Mesenchymal stem cell (in vitro differentiated cells and primary cell): ENCODE data around the gene TNPO2.
"Not testable (repeated sequence)": the region's sequence is repeated elsewhere in the genome, so short reads cannot be mapped to it uniquely, and the experiment has no call there.

ENCODE experiments used
- DNase-seq: peaks from one replicate; pipeline ENCODE4 v3.0.0-alpha.2; 2013
- H2AFZ ChIP-seq: one replicate; pipeline ENCODE4 v1.6.1; 2013; ENCODE audit warnings: low read depth, mild to moderate bottlenecking, control low read depth, inconsistent platforms, low read length, moderate library complexity
- H2AK5ac ChIP-seq: 2 replicates; pipeline ENCODE4 v1.6.1; 2013; ENCODE audit warnings: low read length, moderate library complexity, mild to moderate bottlenecking, inconsistent platforms; ENCODE audit not compliant: severe bottlenecking
- H2BK120ac ChIP-seq: one replicate; pipeline ENCODE4 v1.6.1; 2013; ENCODE audit warnings: low read depth, mild to moderate bottlenecking, inconsistent platforms, low read length, moderate library complexity
- H2BK12ac ChIP-seq, 2 experiments: one replicate each; pipeline ENCODE4 v1.6.1; 2013; ENCODE audit warnings: inconsistent platforms in 2 of 2, low read length in 2 of 2, mild to moderate bottlenecking in 2 of 2, moderate library complexity in 2 of 2, control low read depth in 1 of 2
- H2BK15ac ChIP-seq: one replicate; pipeline ENCODE4 v1.6.1; 2013; ENCODE audit warnings: mild to moderate bottlenecking, low read depth, inconsistent platforms; ENCODE audit not compliant: poor library complexity, severe bottlenecking
- H2BK5ac ChIP-seq: 2 replicates; pipeline ENCODE4 v1.6.1; 2013; ENCODE audit warnings: low read depth, mild to moderate bottlenecking, low read length, control low read depth, inconsistent platforms; ENCODE audit not compliant: poor library complexity, severe bottlenecking
- H3K14ac ChIP-seq, 2 experiments: one replicate each; pipeline ENCODE4 v1.6.1; 2013; ENCODE audit warnings: inconsistent platforms in 2 of 2, low read length in 2 of 2, control low read depth in 1 of 2, mild to moderate bottlenecking in 1 of 2, moderate library complexity in 1 of 2
- H3K18ac ChIP-seq, 2 experiments: one replicate each; pipeline ENCODE4 v1.6.1; 2013; ENCODE audit warnings: inconsistent platforms in 2 of 2, low read length in 2 of 2, control low read depth in 1 of 2, low read depth in 1 of 2, mild to moderate bottlenecking in 1 of 2
- H3K23ac ChIP-seq, 2 experiments: one replicate each; pipeline ENCODE4 v1.6.1; 2013; ENCODE audit warnings: inconsistent platforms in 2 of 2, low read length in 2 of 2, mild to moderate bottlenecking in 2 of 2, moderate library complexity in 2 of 2, control low read depth in 1 of 2
- H3K27ac ChIP-seq: 2 replicates; pipeline ENCODE4 v1.5.1; 2013; ENCODE audit warnings: mild to moderate bottlenecking, moderate library complexity, low read length, control low read depth, inconsistent platforms; ENCODE audit not compliant: poor library complexity, severe bottlenecking
- H3K27me3 ChIP-seq, 2 experiments: 2 replicates each; pipeline versions ENCODE4 v1.6.1 to v1.7.0; 2013; ENCODE audit warnings: low read length in 2 of 2, mild to moderate bottlenecking in 2 of 2, moderate library complexity in 2 of 2, control low read depth in 1 of 2, inconsistent platforms in 1 of 2; ENCODE audit not compliant: control insufficient read depth in 1 of 2, insufficient read depth in 1 of 2
- H3K36me3 ChIP-seq, 2 experiments: 2 replicates each; pipeline versions ENCODE4 v1.6.1 to v1.7.0; 2013; ENCODE audit warnings: low read length in 2 of 2, control low read depth in 1 of 2, inconsistent platforms in 1 of 2, low read depth in 1 of 2, mild to moderate bottlenecking in 1 of 2; ENCODE audit not compliant: insufficient read depth in 2 of 2, control insufficient read depth in 1 of 2
- H3K4ac ChIP-seq, 2 experiments: one replicate each; pipeline ENCODE4 v1.6.1; 2013; ENCODE audit warnings: inconsistent platforms in 2 of 2, low read length in 2 of 2, mild to moderate bottlenecking in 2 of 2, moderate library complexity in 2 of 2, control low read depth in 1 of 2, low read depth in 1 of 2
- H3K4me1 ChIP-seq: 2 replicates; pipeline ENCODE4 v1.6.1; 2013; ENCODE audit warnings: low read depth, low read length, control low read depth; ENCODE audit not compliant: control insufficient read depth, insufficient read depth
- H3K4me2 ChIP-seq: 2 replicates; pipeline ENCODE4 v1.6.1; 2013; ENCODE audit warnings: low read length, mild to moderate bottlenecking, inconsistent platforms; ENCODE audit not compliant: poor library complexity, severe bottlenecking
- H3K4me3 ChIP-seq, 2 experiments: 2 replicates each; pipeline versions ENCODE4 v1.5.1 to v1.7.0; 2013; ENCODE audit warnings: low read length in 2 of 2, mild to moderate bottlenecking in 2 of 2, control low read depth in 1 of 2, low read depth in 1 of 2; ENCODE audit not compliant: insufficient read depth in 1 of 2
- H3K79me1 ChIP-seq: replicated peaks from 2 replicates; pipeline ENCODE4 v1.6.1; 2013; ENCODE audit warnings: mild to moderate bottlenecking, control low read depth, low read length, inconsistent platforms; ENCODE audit not compliant: poor library complexity, severe bottlenecking
- H3K9ac ChIP-seq: 2 replicates; pipeline ENCODE4 v1.7.0; 2013; ENCODE audit warnings: mild to moderate bottlenecking, low read length, moderate library complexity
- H3K9me3 ChIP-seq: 2 replicates; pipeline ENCODE4 v1.7.0; 2013; ENCODE audit warnings: mild to moderate bottlenecking, low read length; ENCODE audit not compliant: control insufficient read depth
- H4K8ac ChIP-seq: one replicate; pipeline ENCODE4 v1.6.1; 2013; ENCODE audit warnings: inconsistent platforms, mild to moderate bottlenecking, low read length, moderate library complexity
- H4K91ac ChIP-seq: one replicate; pipeline ENCODE4 v1.6.1; 2013; ENCODE audit warnings: mild to moderate bottlenecking, low read length, inconsistent platforms
- WGBS: methylation state at CpG from one replicate; pipeline ENCODE4 v1.1.7; 2013; ENCODE audit warnings: mixed read lengths; 5-methylcytosine and 5-hydroxymethylcytosine counted together

TNPO2 gene

GRCh38 chr19:12681074-12681987 is 42.4 kb downstream of the TNPO2 start, which contains the start of gene DHPS:
DHPS (minus strand) TSS chr19:12681880; CDS start chr19:12681766, 114 bp downstream.
- Histone ChIP-seq H3K36me3 (peaks cover 38% of the 10 kb centered on the region in 2 experiments), H4K91ac (peak within 1 kb of the TSS; percentile 53), H3K4me1 (peaks cover 6% of the 10 kb centered on the region), H3K18ac (peak within 1 kb of the TSS; percentile 29 to 75), H2BK5ac (peak within 1 kb of the TSS; percentile 47), H2BK15ac (peak within 1 kb of the TSS; percentile 63), H2BK12ac (no peak within 1 kb of the TSS), H3K4me2 (peak within 1 kb of the TSS; percentile 80), H3K14ac (no peak within 1 kb of the TSS), H2AFZ (peak within 1 kb of the TSS; percentile 19), H3K23ac (peak within 1 kb of the TSS in 1 of 2 experiments; percentile 11), H3K79me1 (peaks cover 21% of the 10 kb centered on the region), H4K8ac (peak within 1 kb of the TSS; percentile 97), H3K4ac (peak within 1 kb of the TSS; percentile 33 to 39), H3K4me3 (peak within 1 kb of the TSS; percentile 74 to 92), H2BK120ac (no peak within 1 kb of the TSS), H3K9me3 (no peaks in the 10 kb centered on the region), H3K27ac (peak within 1 kb of the TSS; percentile 92), H3K9ac (peak within 1 kb of the TSS; percentile 100), H2AK5ac (no peak within 1 kb of the TSS), H3K27me3 (no peaks in the 10 kb centered on the region)
- WGBS, result under 1% methylated on average over 68 of the region's 68 CpGs
- DNase-seq, result peak; percentile 98

- WGBS, result 97% methylated on average over 9 of the region's 9 CpGs
- Histone ChIP-seq H3K4me1 (peaks cover 7% of the 10 kb centered on the region), H3K4ac (no peak overlapping the region), H2BK120ac (no peak overlapping the region), H4K91ac (no peak overlapping the region), H3K27me3 (no peaks in the 10 kb centered on the region), H2BK12ac (no peak overlapping the region), H3K4me2 (no peak overlapping the region), H3K9me3 (no peaks in the 10 kb centered on the region), H2BK5ac (no peak overlapping the region), H3K23ac (no peak overlapping the region), H2AFZ (no peak overlapping the region), H3K14ac (no peak overlapping the region), H3K18ac (no peak overlapping the region), H3K27ac (no peak overlapping the region), H2BK15ac (no peak overlapping the region), H3K9ac (no peak overlapping the region), H2AK5ac (no peak overlapping the region), H4K8ac (no peak overlapping the region), H3K4me3 (peak overlapping the region in 1 of 2 experiments; percentile 29), H3K36me3 (peaks cover 48 to 51% of the 10 kb centered on the region in 2 experiments), H3K79me1 (peaks cover 32% of the 10 kb centered on the region)
- DNase-seq, result no peak
These were observed 43.7 kb downstream of the TNPO2 start for GRCh38 chr19:12680034-12680433.

- H3K9me3 ChIP-seq, H4K8ac ChIP-seq, H3K4me1 ChIP-seq, H3K4me3 ChIP-seq, H3K27ac ChIP-seq, H3K14ac ChIP-seq, H2BK12ac ChIP-seq, H2BK120ac ChIP-seq, H2BK5ac ChIP-seq, H3K27me3 ChIP-seq, H3K18ac ChIP-seq, H3K9ac ChIP-seq, H3K4me2 ChIP-seq, H3K4ac ChIP-seq, H2AFZ ChIP-seq, H3K23ac ChIP-seq, H2BK15ac ChIP-seq, H2AK5ac ChIP-seq, DNase-seq, H4K91ac ChIP-seq: not testable (repeated sequence)
- Histone ChIP-seq H3K79me1 (peaks cover 38% of the 10 kb centered on the region), H3K36me3 (peaks cover 66% of the 10 kb centered on the region in 2 experiments)
- WGBS, result 98% methylated on average over 4 of the region's 5 CpGs
These were observed 45.7 kb downstream of the TNPO2 start for GRCh38 chr19:12678039-12678438.

- Histone ChIP-seq H3K36me3 (peaks cover 77% of the 10 kb centered on the region in 2 experiments), H3K14ac (no peak overlapping the region), H3K27ac (no peak overlapping the region), H3K4me2 (no peak overlapping the region), H3K4me1 (peaks cover 7% of the 10 kb centered on the region), H3K27me3 (no peaks in the 10 kb centered on the region), H3K9ac (peak overlapping the region; percentile 7), H2BK5ac (no peak overlapping the region), H4K8ac (no peak overlapping the region), H3K9me3 (no peaks in the 10 kb centered on the region), H2AFZ (no peak overlapping the region), H3K4me3 (no peak overlapping the region), H4K91ac (no peak overlapping the region), H3K23ac (no peak overlapping the region), H3K18ac (no peak overlapping the region), H2BK120ac (no peak overlapping the region), H3K79me1 (peaks cover 43% of the 10 kb centered on the region), H3K4ac (no peak overlapping the region), H2AK5ac (no peak overlapping the region), H2BK12ac (no peak overlapping the region), H2BK15ac (no peak overlapping the region)
- WGBS, result 98% methylated on average over 12 of the region's 12 CpGs
- DNase-seq, result no peak
These were observed 46.8 kb downstream of the TNPO2 start for GRCh38 chr19:12676928-12677327.
